Smooth muscle cell (in vitro differentiated cells): ENCODE results near the gene CRY2. TPM values are rescaled to one million over a fixed set of nuclear protein-coding genes. Genes with fewer than 3 reads are reported as not detected.

ENCODE experiments used
- DNase-seq: peaks from one replicate; lab custom pipeline; 2025; ENCODE audit not compliant: unreplicated experiment; lab: John Stamatoyannopoulos, UW
- H2AFZ ChIP-seq: fragments of 200-600 bp; sonication (generic); 2 replicates; pipeline ENCODE4 v1.6.0; 2016; ENCODE audit warnings: antibody characterized with exemption, low read depth, mild to moderate bottlenecking
- H3F3A ChIP-seq: fragments of 200-600 bp; sonication (generic); 2 replicates; pipeline ENCODE4 v1.6.0; 2017; ENCODE audit warnings: antibody characterized with exemption, low read depth
- H3K27ac ChIP-seq: fragments of 200-600 bp; sonication (generic); 2 replicates; pipeline ENCODE4 v1.5.1; 2016; ENCODE audit warnings: low read depth, mild to moderate bottlenecking
- H3K27me3 ChIP-seq: fragments of 200-600 bp; sonication (generic); 2 replicates; pipeline ENCODE4 v1.6.1; 2016; ENCODE audit warnings: low read depth, mild to moderate bottlenecking
- H3K36me3 ChIP-seq: fragments of 200-600 bp; sonication (generic); 2 replicates; pipeline ENCODE4 v1.5.1; 2016; ENCODE audit warnings: low read depth
- H3K4me1 ChIP-seq: fragments of 200-600 bp; sonication (generic); 2 replicates; pipeline ENCODE4 v1.5.1; 2016; ENCODE audit warnings: low read depth
- H3K4me2 ChIP-seq: fragments of 200-600 bp; sonication (generic); 2 replicates; pipeline ENCODE4 v1.6.0; 2016; ENCODE audit warnings: mild to moderate bottlenecking
- H3K4me3 ChIP-seq: fragments of 200-600 bp; sonication (generic); 2 replicates; pipeline ENCODE4 v1.5.1; 2016; ENCODE audit warnings: mild to moderate bottlenecking
- H3K79me2 ChIP-seq: fragments of 200-600 bp; sonication (generic); 2 replicates; pipeline ENCODE4 v1.6.0; 2016; ENCODE audit warnings: low read depth, mild to moderate bottlenecking
- H3K9ac ChIP-seq: fragments of 200-600 bp; sonication (generic); 2 replicates; pipeline ENCODE4 v1.6.0; 2016; ENCODE audit warnings: low read depth
- H3K9me3 ChIP-seq: fragments of 200-600 bp; sonication (generic); replicated peaks from 2 replicates; pipeline ENCODE4 v1.5.1; 2016; ENCODE audit warnings: low read depth
- H4K20me1 ChIP-seq: fragments of 200-600 bp; sonication (generic); 2 replicates; pipeline ENCODE4 v1.6.0; 2016; ENCODE audit warnings: low read depth
- CTCF ChIP-seq: fragments of 200-600 bp; sonication (generic); IDR thresholded peaks from 2 replicates; pipeline ENCODE4 v1.5.1; 2017; ENCODE audit warnings: borderline replicate concordance, mild to moderate bottlenecking, antibody characterized with exemption; ENCODE audit not compliant: insufficient read depth, poor library complexity, severe bottlenecking
- WGBS: methylation state at CpG from one replicate; pipeline ENCODE4 v1.1.7; 2016; ENCODE audit warnings: low lambda C conversion rate; 5-methylcytosine and 5-hydroxymethylcytosine counted together
- polyA plus RNA-seq: library from polyadenylated mRNA; unstranded; fragments of >200 nt; fragmentation: Nextera tagmentation; extraction: Ambion mirVana; gene quantifications from 2 replicates; pipeline ENCODE4 v1.2.1, GENCODE V29; 2016
- total RNA-seq: library from RNA; depleted of rRNA; stranded (reverse); fragments of >200 nt; gene quantifications from 2 replicates; pipeline ENCODE4 v1.2.3, GENCODE V29; 2014

The CRY2 gene
- total and polyA plus RNA-seq, 2 experiments from 2014 or later = 26.1 to 30.3 TPM

- Histone ChIP-seq H3K4me2 (no peak overlapping the region), H3F3A (peaks cover 4% of the 10 kb centered on the region), H3K4me1 (peaks cover 12% of the 10 kb centered on the region), H3K27ac (no peak overlapping the region), H3K27me3 (no peaks in the 10 kb centered on the region), H4K20me1 (peaks cover 89% of the 10 kb centered on the region), H3K9ac (no peak overlapping the region), H3K9me3 (no peaks in the 10 kb centered on the region), H3K4me3 (no peak overlapping the region), H3K79me2 (peaks cover 71% of the 10 kb centered on the region), H3K36me3 (no peaks in the 10 kb centered on the region), H2AFZ (no peak overlapping the region)
- 49% methylated on average over 4 of the region's 4 CpGs for WGBS
- no peak for TF ChIP-seq CTCF
- no peak for DNase-seq
Measured at GRCh38 chr11:45852018-45852711, 4.9 kb downstream of the CRY2 start.

GRCh38 chr11:45852712-45853101, 5.4 kb downstream of the CRY2 start:
- H3F3A ChIP-seq = peaks cover 6% of the 10 kb centered on the region
- no peak overlapping the region for H3K27ac ChIP-seq
- H3K4me2 ChIP-seq = no peak overlapping the region
- peaks cover 71% of the 10 kb centered on the region for H3K79me2 ChIP-seq
- H3K9me3 ChIP-seq = no peaks in the 10 kb centered on the region
- H3K36me3 ChIP-seq = no peaks in the 10 kb centered on the region
- TF ChIP-seq CTCF = no peak
- H2AFZ ChIP-seq = no peak overlapping the region
- peaks cover 12% of the 10 kb centered on the region for H3K4me1 ChIP-seq
- H3K4me3 ChIP-seq = no peak overlapping the region
- 13% methylated on average over 1 of the region's 1 CpG for WGBS
- no peaks in the 10 kb centered on the region for H3K27me3 ChIP-seq
- peaks cover 94% of the 10 kb centered on the region for H4K20me1 ChIP-seq
- no peak overlapping the region for H3K9ac ChIP-seq
- DNase-seq = no peak

- Histone ChIP-seq H3K27ac (no peak overlapping the region), H3K9ac (no peak overlapping the region), H3K36me3 (no peaks in the 10 kb centered on the region), H3K4me1 (peaks cover 10% of the 10 kb centered on the region), H3K4me3 (no peak overlapping the region), H4K20me1 (peaks cover 96% of the 10 kb centered on the region), H3F3A (peaks cover 8% of the 10 kb centered on the region), H3K9me3 (no peaks in the 10 kb centered on the region), H3K79me2 (peaks cover 62% of the 10 kb centered on the region), H2AFZ (no peak overlapping the region), H3K27me3 (no peaks in the 10 kb centered on the region), H3K4me2 (no peak overlapping the region)
- no peak for DNase-seq
- 89% methylated on average over 7 of the region's 7 CpGs for WGBS
- TF ChIP-seq CTCF = no peak
Measured at GRCh38 chr11:45853332-45854219, 6.3 kb downstream of the CRY2 start.
